HG02798 (cell line): Measurements from ENCODE around the gene MITF.
"Not testable (repeated sequence)": the region's sequence is repeated elsewhere in the genome, so short reads cannot be mapped to it uniquely, and the experiment has no call there.

Experiments used
- ATAC-seq: cut with Tn5 transposase; IDR thresholded peaks from one replicate; pipeline ENCODE4 v1.9.1; 2021; ENCODE audit warnings: mild to moderate bottlenecking; ENCODE audit not compliant: unreplicated experiment, poor library complexity

MITF gene

DNA sequence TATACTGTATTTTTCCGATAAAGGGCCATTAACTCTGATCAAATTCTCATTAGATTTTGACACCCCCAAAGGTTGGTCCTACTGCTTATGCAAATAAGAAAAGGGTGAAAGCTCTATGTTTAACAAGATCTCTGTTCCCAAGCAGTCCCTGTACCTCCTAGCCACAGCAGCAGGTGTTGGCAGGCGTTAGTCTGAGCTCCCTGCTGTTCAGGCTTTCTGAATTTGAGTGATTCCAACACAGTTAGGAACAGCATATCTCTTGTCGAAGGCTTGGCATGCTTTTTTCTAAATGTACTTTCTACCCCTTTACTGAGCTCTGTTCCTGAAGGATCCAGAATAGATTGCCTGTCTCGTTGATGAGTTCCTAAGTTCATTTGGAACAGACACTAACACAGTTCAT lies 42.3 kb downstream of the MITF start:
- ATAC-seq: no peak

DNA sequence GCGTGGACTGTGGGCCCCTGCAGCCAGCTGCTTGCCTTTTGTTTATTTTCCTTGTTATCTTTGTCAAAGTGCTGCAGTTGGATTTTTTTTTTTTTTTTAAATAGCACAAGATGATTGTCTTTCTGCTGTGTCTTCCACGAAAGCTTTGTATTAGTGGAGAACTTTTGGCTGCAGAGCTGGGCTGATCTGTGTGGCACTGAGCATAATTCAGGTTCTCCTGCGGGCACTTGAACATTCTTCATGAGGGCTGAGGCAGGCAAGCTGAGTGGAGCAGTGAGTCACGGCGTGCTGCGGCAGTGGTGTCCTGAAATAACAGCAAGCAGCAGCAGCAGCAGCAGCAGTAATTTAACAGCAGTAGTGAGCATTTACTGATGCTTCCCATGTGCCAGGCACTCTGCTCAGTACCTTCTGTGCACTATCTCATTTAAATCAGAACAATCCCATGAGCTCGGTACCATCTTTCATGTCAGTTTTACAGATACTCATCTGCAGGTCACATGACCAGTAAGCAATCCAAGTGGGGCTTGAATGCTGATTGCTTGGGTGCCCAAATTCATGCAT lies 45.8 kb downstream of the MITF start:
- ATAC-seq: no peak

DNA sequence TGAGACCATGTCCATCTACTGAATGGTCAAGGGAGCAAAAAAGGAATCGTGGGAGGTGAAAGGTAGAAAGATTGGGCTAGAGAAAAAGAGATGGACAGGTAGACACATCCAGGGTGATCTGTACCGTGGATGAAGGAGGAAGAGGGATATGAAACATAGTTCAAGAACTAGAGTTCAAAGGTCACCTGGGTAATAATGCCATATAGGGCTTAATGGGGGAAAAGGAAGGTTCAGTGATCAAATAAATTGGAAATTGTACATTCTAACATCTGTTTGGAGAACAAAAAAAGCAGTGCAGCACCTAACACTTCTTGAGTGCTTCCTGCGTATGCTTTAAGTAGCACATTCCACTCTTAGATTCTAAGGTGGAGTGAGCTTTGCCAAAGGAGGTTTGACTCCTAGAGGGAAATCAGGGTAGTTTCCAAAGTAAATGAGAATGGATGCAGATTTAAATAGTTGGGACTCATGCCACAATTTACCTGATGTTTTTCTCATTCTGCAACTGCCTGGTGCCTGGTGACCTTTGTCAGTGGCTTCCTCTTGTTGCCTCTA lies 46.6 kb downstream of the MITF start:
- ATAC-seq: no peak

DNA sequence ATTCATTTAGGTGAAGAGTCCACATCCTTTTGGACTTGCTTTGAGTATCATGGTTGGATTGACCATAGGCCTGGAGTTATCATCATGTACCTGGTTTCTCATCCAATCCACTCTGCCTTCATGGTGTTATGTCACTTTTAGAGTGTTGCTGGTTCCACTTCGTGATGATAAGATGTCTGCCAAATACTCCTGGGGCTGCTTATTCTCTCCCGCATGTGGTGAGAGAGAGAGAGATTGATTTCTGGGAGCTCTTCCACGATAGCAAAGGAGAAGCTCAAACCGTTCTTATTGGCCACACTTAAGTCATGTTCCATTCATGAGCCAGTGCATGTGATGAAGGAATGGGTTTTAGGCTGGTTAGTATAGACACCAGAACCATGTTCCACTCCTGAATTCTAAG lies 47.6 kb downstream of the MITF start:
- no peak for ATAC-seq

DNA sequence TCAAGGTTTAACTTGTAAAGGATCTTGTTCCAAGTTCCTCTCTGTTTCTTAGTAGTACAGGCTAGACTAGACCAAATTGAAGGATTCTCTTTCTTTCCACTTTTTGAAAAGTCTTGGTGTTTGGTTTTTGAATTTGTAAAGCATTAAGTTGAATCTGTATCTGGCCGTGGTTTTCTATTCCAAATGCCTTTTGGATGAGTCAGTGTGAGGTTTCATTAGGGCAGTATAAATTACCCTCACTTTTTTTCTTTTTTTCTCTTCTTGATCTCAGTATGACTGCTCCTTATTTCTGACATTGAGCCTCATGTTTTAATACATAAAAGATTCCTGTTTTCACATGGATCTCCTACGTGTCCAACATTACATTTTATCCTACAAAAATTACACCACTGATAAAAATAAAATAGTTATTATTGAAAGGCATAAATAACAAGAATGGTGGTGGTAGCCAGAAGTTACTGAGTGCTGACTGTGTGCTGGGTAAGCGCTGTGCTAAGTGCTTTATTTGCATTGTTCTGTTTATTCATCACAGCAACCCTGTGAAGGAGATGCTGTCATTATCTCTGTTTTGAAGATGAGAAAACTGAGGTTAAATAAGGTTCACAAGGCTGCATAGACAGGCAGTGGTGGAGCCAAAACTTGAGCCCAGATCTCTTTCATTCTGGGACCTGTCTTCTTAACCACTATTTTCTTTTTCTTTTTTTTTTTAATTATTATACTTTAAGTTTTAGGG lies 48.3 kb downstream of the MITF start:
- no peak for ATAC-seq

DNA sequence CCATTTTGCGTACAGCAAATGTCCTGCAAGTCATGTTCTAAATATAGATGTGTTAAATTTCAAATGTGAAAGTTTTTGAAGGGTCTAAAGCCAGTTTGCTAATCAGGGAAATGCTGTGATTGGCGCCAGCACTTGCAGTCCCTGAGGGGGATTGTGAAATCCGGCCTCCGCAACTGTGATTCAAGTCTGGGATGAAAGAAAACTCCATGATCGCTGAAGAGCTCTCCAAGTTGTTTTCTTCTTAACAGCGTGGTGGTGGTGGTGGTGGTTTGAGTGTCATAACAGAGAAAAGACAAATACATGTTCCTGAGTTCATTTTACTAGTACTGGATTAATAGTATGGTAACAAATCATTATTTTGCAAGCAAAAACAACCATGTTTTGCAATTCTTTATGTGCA lies 51.8 kb downstream of the MITF start:
- ATAC-seq: no peak

DNA sequence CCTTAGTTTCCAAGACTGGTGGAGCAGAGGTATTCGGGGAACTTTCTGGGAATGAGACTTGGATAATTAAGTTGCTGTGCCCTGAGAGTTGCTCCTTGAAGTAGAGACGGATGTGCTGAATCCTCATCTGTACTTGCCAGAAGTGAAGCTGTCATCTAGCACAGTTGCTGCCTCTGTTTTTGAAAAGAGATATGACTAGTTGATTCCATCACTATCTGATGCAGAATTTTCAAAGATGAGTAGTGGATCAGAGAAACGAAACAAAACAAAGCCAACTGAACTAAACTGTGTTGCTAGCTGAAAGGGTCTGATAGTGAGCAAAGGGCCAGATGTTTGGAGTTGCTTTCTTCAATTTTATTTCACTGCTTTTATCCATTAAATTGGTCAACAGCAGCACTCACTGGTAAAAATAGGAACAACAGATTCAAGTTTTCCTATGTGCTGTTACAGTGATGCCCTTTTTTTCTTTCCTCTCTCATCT lies 52.7 kb downstream of the MITF start:
- no peak for ATAC-seq

DNA sequence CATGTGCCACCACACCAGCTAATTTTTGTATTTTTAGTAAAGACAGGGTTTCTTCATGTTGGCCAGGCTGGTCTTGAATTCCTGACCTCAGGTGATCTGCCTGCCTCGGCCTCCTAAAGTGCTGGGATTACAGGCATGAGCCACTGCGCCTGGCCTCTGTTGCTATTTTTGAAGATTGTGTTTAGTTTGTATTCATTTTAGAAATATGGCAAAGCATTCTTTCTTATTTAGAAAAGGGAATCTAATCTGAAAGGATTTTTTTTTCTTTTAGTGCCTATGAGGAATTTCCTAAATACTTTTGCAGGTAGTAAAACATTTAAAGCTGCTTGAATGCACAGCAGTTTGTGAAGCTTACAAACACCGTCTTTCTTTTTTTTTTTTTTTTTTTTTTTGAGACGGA lies 56.9 kb downstream of the MITF start:
- not testable (repeated sequence) for ATAC-seq

DNA sequence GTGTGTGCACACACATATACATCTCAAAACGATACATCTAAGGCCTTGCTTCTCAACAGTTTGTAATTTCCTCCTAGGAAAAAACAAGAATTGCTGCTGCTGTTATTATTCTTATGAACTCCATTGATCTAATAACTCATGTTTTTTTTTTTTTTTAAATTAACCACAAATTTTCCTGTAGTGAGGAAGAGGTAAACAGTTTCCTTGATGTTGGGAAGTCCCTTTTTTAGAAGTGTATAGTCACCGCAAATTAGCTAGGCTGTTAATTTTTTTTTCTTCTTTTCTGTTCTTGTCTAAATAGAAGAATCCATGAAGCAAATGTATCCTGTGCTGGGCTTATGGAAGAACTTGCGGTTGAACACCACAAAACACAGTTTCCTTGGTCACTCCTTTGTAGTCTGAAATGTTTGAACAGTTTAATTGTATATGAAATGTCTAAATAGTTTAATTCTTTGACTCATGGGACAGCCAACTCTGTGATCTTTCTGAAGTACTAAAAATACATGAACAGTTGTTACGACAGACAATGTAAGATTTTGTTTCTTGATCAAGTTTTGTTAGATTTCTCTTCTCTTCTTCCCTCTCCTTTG lies 64.5 kb downstream of the MITF start:
- ATAC-seq: no peak

DNA sequence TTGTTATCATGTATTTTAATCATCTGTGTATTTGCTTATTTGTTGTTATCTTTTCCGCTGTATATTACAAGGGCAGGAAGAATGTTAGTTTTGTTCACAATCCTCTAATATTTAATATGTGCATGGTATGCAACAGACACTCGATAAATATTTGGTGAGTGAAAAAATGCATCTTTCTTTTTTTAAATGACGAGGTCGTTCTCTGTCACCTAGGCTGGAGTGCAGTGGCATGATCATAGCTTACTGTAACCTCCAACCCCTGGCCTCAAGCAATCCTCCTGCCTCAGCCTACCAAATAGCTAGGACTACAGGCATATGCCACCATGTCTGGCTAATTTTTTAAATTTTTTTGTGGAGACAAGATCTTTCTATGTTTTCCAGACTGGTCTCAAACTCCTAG lies 66.2 kb downstream of the MITF start:
- no peak for ATAC-seq

DNA sequence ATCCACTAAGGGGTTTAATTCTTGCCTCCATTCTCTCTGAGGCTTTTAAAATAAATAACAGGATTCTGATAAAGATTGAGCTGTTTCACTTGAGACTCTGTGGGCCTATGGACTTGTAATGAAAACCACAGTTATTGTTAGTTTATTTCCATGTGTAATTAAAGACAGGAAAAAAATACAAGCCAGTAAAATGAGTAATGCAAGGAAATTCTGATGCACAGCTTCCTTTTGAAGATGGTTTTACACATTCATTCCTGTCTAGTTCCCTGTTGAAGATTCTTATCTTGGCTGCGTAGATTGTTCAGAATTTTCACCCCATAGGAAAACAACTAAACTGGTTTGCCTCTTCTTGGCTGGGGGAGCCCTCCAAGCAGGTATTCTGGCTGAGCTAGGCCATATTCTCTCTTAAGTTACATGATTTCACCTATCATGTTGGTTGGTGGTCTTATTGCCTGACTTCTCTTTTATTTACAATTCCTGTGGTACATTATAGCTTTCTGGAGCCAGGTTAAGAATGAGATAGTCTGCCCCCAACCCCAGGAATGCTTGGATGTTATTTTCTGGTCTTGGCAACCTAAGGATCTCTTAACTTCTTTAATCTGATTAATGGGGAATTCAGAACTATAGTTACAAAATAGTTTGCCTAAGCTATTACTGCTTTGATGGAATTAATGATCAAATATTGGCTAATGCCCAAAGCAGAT lies 67.6 kb downstream of the MITF start:
- no peak for ATAC-seq

DNA sequence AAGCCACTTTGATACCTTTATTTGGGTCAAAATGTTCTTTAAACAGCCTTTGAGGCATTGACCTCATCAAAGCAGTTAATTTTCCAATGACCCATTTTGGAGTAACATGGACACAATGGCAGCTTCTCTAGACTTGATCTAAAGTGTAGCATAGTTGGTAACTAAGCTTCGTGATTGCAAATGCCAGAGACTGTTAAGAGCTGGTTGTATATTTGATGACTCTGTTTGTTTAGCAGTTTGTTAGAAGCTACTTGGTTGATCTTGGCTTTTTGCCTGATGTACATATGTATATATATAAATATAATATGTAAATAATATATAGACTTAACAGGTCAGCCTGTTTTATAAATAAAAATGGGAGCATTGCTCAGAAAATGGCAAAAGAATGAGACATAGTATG lies 68.4 kb downstream of the MITF start:
- no peak for ATAC-seq

DNA sequence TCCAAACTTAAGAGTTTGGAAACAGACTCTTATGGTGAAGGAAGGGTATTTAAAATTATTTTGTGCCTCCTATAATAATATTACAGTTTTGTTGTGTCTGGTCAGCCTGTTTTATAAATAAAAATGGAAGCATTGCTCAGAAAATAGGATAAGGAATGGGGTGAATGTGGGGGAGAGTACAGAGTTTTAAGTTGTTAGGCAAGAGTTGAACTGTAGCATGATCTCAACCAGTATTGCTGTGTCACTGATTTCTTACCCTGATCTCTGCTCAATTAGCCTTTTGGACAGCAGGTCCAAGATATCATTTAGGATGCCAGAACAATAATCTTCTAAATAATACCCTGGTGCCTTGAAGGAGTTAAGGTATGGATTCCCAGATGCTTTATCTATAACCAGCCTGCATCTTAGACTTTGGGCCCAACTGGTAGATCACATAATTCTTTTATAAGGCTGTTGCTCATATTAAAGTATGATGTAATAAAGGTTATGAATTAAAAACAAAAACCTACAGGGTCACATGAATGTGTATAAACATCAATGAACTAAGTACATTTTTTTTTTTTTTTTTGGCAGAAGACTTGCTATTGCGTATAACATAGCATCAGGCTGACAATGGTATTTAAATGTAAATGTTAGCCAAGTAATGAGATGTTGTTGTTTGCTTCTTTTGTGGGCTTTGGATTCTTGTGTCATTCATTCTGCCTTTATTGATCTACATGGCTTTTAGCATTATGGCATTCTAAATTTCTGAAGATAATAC lies 70.0 kb downstream of the MITF start:
- no peak for ATAC-seq

DNA sequence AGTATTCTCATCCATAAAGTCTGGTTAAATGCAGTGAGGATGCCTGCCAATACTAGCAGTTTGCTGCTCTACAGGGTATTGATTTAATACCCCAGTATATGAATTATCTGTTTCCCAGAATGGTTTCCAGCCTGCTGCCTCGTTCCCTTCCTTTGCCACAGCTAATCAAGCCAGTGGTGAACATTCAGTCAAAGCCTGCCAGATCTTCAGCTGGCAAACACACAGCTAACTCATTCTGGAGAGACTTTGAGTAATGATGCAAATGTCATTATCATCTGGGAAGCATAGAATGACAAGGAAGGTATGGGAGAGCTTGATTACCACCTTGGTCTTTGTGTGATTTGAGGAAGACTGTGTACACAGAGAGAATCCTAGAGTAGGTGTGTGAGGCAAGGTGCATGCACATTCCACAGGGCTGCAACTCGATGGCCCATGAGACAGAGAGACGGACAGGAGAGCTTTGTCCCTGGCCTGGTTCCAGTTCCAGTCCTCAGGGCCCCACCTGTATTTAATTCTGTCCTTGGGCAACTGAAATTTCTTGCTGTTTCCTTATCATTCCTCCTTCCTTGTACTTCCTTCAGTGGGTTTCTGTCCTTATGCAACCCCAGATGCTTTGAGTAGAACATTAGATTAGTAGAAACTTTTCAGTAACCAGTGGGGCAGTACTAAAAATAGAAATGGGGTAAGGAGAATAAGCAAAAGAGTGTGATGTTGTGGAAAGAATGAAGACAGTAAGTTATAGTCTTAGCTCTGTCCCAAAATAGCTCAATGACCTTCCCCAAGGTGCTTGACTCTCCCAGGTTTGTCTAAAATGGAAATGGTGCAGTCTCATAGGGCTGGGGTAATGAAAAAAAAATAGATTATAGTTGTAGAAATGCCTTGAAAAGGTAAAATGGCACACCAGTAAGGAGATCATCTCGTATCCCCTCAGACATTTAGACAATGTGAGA lies 72.5 kb downstream of the MITF start:
- ATAC-seq: no peak

DNA sequence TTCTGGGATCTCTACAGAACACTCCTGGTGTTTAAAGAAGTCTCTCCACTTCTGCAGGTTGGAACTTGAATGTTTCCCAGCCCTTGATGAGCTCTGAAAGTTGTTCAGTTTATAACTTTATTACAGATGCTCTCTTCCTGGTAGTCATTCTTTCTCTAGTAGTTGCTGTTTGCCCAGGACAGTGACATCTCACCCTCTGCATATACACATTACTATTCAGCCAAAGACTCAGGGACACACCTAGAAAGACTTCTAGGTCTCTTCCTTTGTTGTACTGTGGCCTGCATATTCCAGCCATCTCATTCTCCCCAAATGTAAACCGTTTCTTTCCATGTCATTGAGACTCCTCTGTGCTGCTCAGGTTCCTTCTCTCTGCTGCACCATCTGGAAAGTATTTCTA lies 76.7 kb downstream of the MITF start:
- ATAC-seq: no peak

DNA sequence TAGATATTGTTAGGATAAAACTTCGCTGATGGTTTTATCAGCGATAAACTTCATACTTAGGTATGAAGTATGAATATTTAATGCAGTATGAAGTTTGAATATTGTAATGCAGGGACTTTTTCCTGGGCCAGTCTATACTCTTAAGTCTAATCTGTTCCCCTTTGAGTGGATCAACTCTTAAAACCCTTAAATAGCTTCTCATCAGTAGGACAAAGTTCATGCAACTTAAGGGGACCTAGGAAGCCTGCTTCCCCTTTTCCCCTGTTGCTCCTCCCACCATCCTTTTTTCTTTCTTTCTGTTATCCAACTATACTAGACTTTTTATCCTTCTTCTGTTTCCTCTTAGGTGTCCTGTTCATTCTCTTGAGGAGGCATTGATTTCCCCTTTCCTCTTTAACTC lies 78.7 kb downstream of the MITF start:
- ATAC-seq: no peak

DNA sequence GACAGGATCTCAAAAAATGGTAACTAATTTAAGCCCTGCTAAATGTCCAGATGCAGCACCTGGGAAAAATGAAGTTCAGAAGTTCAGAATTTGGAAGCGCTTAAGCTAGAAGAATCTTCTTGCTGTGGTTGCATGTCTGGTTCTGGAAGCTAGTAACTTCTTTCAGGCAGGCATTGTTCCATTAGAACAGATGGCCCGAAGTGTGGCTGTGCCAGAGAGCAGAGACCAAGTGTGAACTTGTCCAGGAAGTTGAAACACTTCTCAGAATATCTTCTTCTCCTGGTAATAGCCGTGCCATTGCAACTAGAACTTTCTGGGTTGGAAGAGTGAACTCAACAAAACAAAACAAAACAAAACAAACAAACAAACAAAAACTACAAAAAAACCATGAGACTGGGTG lies 80.0 kb downstream of the MITF start:
- no peak for ATAC-seq

DNA sequence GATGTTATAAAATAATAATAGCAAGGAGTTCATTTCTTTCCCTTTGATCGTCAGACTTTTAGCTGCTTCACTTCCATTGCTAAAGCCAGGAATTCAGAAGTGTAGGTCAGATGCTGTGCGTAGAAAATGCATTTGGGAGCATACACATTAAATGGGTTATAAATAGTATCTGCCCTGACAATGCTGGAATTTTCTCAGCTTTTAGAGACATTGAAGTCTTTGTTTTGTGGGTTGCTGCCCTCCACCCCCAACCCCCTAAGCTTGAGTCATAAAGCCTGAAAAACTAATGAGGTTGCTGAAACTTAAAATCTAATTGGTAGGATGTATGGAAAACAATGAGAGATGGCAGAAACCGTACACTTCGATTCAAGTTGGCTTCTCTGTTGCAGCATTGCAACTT lies 81.9 kb downstream of the MITF start:
- no peak for ATAC-seq

DNA sequence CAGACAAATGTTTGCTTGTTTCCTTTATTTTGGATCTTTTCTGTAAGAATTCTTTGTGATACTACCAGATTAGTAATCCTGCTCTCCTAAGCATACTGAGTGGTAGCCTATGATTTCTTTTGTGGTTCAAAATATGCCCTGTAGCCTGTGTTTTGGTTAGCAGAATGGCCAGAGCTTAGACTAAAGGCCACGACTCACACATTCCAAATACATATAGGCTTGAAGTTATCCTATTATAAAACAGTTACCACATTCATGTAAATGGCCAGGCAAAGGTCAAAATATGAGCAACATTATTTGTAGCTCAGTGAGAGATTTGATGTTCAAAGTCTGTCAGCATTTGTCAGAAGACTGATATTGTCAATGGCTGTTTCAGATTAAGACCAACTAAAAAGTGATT lies 84.5 kb downstream of the MITF start:
- no peak for ATAC-seq
